HEK293 (cell line): Measurements from ENCODE around the gene GPR101.
A peak's percentile ranks its signal among the peaks of the same experiment; 100 is the strongest.

Experiments
- CTCF ChIA-PET: fragments of 350-600 bp; formaldehyde crosslinking; extraction: SDS; loops from one replicate; lab custom pipeline; 2021; ENCODE audit warnings: antibody characterized with exemption; lab: Yijun Ruan, JAX
- POLR2A ChIA-PET: fragments of 300-600 bp; formaldehyde crosslinking; extraction: SDS; loops from one replicate; lab custom pipeline; 2020; ENCODE audit warnings: antibody characterized with exemption, inconsistent platforms; lab: Yijun Ruan, JAX
- H3K27ac ChIP-seq: fragments of 200-500 bp; sonication (Bioruptor generic); 2 replicates; pipeline ENCODE4 v1.5.1; 2014; ENCODE audit warnings: low read depth, low read length, control low read depth, inconsistent platforms; ENCODE audit errors: extremely low read depth
- H3K36me3 ChIP-seq, 2 experiments: fragments of 200-500 bp in 1 of 2; sonication (Bioruptor generic) in 1 of 2; 1 replicate in 1 of 2; 2 replicates in 1 of 2; pipeline ENCODE4 v1.5.1; 2014 to 2017; ENCODE audit warnings: inconsistent platforms in 2 of 2, low read length in 2 of 2; ENCODE audit not compliant: control insufficient read depth in 2 of 2, insufficient read depth in 1 of 2
- H3K4me1 ChIP-seq: fragments of 200-500 bp; sonication (Bioruptor generic); 2 replicates; pipeline ENCODE4 v1.5.1; 2014; ENCODE audit warnings: mild to moderate bottlenecking, low read length, inconsistent platforms; ENCODE audit not compliant: control insufficient read depth, insufficient read depth
- H3K4me3 ChIP-seq: 2 replicates; pipeline ENCODE4 v1.5.1; 2011; ENCODE audit warnings: low read depth, mild to moderate bottlenecking, control low read depth, low read length, moderate library complexity
- H3K9me3 ChIP-seq: fragments of 200-500 bp; sonication (Bioruptor generic); 2 replicates; pipeline ENCODE4 v1.5.1; 2014; ENCODE audit warnings: low read depth, low read length, inconsistent platforms; ENCODE audit not compliant: control insufficient read depth, insufficient read depth
- GFI1B ChIP-seq: fragments of 450-650 bp; formaldehyde crosslinking; IDR thresholded peaks from 2 replicates; pipeline ENCODE4 v1.5.1; 2016; ENCODE audit warnings: missing biosample characterization, missing genetic modification characterization
- GLI2 ChIP-seq: fragments of 450-650 bp; formaldehyde crosslinking; IDR thresholded peaks from 2 replicates; pipeline ENCODE4; 2017; ENCODE audit warnings: missing biosample characterization, missing genetic modification characterization, low read depth, borderline replicate concordance
- GLIS2 ChIP-seq: fragments of 450-650 bp; formaldehyde crosslinking; IDR thresholded peaks from 2 replicates; pipeline ENCODE4 v1.5.1; 2016; ENCODE audit warnings: missing biosample characterization, missing genetic modification characterization
- MZF1 ChIP-seq: fragments of 450-650 bp; formaldehyde crosslinking; IDR thresholded peaks from 2 replicates; pipeline ENCODE4 v1.5.1; 2017; ENCODE audit warnings: missing biosample characterization, missing genetic modification characterization, borderline replicate concordance
- OSR2 ChIP-seq: fragments of 450-650 bp; formaldehyde crosslinking; IDR thresholded peaks from 2 replicates; pipeline ENCODE4 v1.5.1; 2016; ENCODE audit warnings: missing biosample characterization, missing genetic modification characterization
- OVOL3 ChIP-seq: fragments of 450-650 bp; formaldehyde crosslinking; IDR thresholded peaks from 2 replicates; pipeline ENCODE4 v1.5.1; 2016; ENCODE audit warnings: missing biosample characterization, missing genetic modification characterization
- REPIN1 ChIP-seq: fragments of 450-650 bp; formaldehyde crosslinking; IDR thresholded peaks from 2 replicates; pipeline ENCODE4 v1.5.1; 2017; ENCODE audit warnings: missing biosample characterization, missing genetic modification characterization, low read depth
- SALL2 ChIP-seq: fragments of 450-650 bp; formaldehyde crosslinking; IDR thresholded peaks from 2 replicates; pipeline ENCODE4 v1.5.0; 2017; ENCODE audit warnings: missing biosample characterization, mild to moderate bottlenecking, missing genetic modification characterization, borderline replicate concordance
- WT1 ChIP-seq: fragments of 450-650 bp; formaldehyde crosslinking; IDR thresholded peaks from 2 replicates; pipeline ENCODE4 v1.5.1; 2016; ENCODE audit warnings: missing biosample characterization, missing genetic modification characterization
- ZBTB17 ChIP-seq: fragments of 450-650 bp; formaldehyde crosslinking; IDR thresholded peaks from 2 replicates; pipeline ENCODE4 v1.5.1; 2016; ENCODE audit warnings: missing biosample characterization, missing genetic modification characterization
- ZBTB21 ChIP-seq: fragments of 450-650 bp; formaldehyde crosslinking; IDR thresholded peaks from 2 replicates; pipeline ENCODE4 v1.5.1; 2017; ENCODE audit warnings: missing biosample characterization, missing genetic modification characterization
- ZBTB8A ChIP-seq: fragments of 450-650 bp; formaldehyde crosslinking; IDR thresholded peaks from 2 replicates; pipeline ENCODE4 v1.5.1; 2016; ENCODE audit warnings: missing biosample characterization, missing genetic modification characterization
- ZFP3 ChIP-seq: fragments of 450-650 bp; formaldehyde crosslinking; IDR thresholded peaks from 2 replicates; pipeline ENCODE4 v1.5.1; 2016; ENCODE audit warnings: low read depth, missing biosample characterization, missing genetic modification characterization
- ZNF10 ChIP-seq: fragments of 450-650 bp; formaldehyde crosslinking; IDR thresholded peaks from 2 replicates; pipeline ENCODE4 v1.5.1; 2017; ENCODE audit warnings: missing biosample characterization, missing genetic modification characterization
- ZNF112 ChIP-seq: fragments of 450-650 bp; formaldehyde crosslinking; IDR thresholded peaks from 2 replicates; pipeline ENCODE4 v1.5.0; 2017; ENCODE audit warnings: missing biosample characterization, missing genetic modification characterization
- ZNF138 ChIP-seq: fragments of 450-650 bp; formaldehyde crosslinking; IDR thresholded peaks from 2 replicates; pipeline ENCODE4 v1.5.1; 2016; ENCODE audit warnings: missing biosample characterization, missing genetic modification characterization, borderline replicate concordance
- ZNF148 ChIP-seq: fragments of 450-650 bp; formaldehyde crosslinking; IDR thresholded peaks from 2 replicates; pipeline ENCODE4 v1.5.0; 2017; ENCODE audit warnings: missing biosample characterization, missing genetic modification characterization, borderline replicate concordance
- ZNF266 ChIP-seq: fragments of 450-650 bp; formaldehyde crosslinking; IDR thresholded peaks from 2 replicates; pipeline ENCODE4 v1.5.1; 2016; ENCODE audit warnings: missing biosample characterization, missing genetic modification characterization, low read depth
- ZNF341 ChIP-seq: fragments of 450-650 bp; formaldehyde crosslinking; IDR thresholded peaks from 2 replicates; pipeline ENCODE4; 2016; ENCODE audit warnings: low read depth, missing biosample characterization, missing genetic modification characterization
- ZNF394 ChIP-seq: fragments of 450-650 bp; formaldehyde crosslinking; IDR thresholded peaks from 2 replicates; pipeline ENCODE4 v1.5.1; 2016; ENCODE audit warnings: missing biosample characterization, missing genetic modification characterization, mild to moderate bottlenecking, moderate library complexity, borderline replicate concordance
- ZNF404 ChIP-seq: fragments of 450-650 bp; formaldehyde crosslinking; IDR thresholded peaks from 2 replicates; pipeline ENCODE4 v1.5.1; 2017; ENCODE audit warnings: missing biosample characterization, missing genetic modification characterization
- ZNF473 ChIP-seq: fragments of 450-650 bp; formaldehyde crosslinking; IDR thresholded peaks from 2 replicates; pipeline ENCODE4 v1.5.1; 2017; ENCODE audit warnings: missing biosample characterization, missing genetic modification characterization
- ZNF544 ChIP-seq: fragments of 450-650 bp; formaldehyde crosslinking; IDR thresholded peaks from 2 replicates; pipeline ENCODE4 v1.5.0; 2017; ENCODE audit warnings: missing biosample characterization, missing genetic modification characterization
- ZNF555 ChIP-seq: fragments of 450-650 bp; formaldehyde crosslinking; conservative IDR thresholded peaks from 2 replicates; pipeline ENCODE4 v1.5.1; 2017; ENCODE audit warnings: missing biosample characterization, mild to moderate bottlenecking, missing genetic modification characterization, inconsistent platforms
- ZNF558 ChIP-seq: fragments of 450-650 bp; formaldehyde crosslinking; IDR thresholded peaks from 2 replicates; pipeline ENCODE4 v1.5.1; 2016; ENCODE audit warnings: missing biosample characterization, missing genetic modification characterization
- ZNF623 ChIP-seq: fragments of 450-650 bp; formaldehyde crosslinking; IDR thresholded peaks from 2 replicates; pipeline ENCODE4 v1.5.1; 2016; ENCODE audit warnings: missing biosample characterization, missing genetic modification characterization
- ZNF654 ChIP-seq: fragments of 450-650 bp; formaldehyde crosslinking; IDR thresholded peaks from 2 replicates; pipeline ENCODE4 v1.5.1; 2016; ENCODE audit warnings: low read depth, missing biosample characterization, missing genetic modification characterization
- ZNF664 ChIP-seq: fragments of 450-650 bp; formaldehyde crosslinking; IDR thresholded peaks from 2 replicates; pipeline ENCODE4 v1.5.1; 2016; ENCODE audit warnings: missing biosample characterization, missing genetic modification characterization
- ZNF692 ChIP-seq: fragments of 450-650 bp; formaldehyde crosslinking; IDR thresholded peaks from 2 replicates; pipeline ENCODE4 v1.5.1; 2016; ENCODE audit warnings: missing biosample characterization, missing genetic modification characterization
- ZSCAN30 ChIP-seq: fragments of 450-650 bp; IDR thresholded peaks from 2 replicates; pipeline ENCODE4 v1.5.1; 2018; ENCODE audit warnings: missing biosample characterization, mild to moderate bottlenecking, missing genetic modification characterization, moderate library complexity

The GPR101 gene

GRCh38 chrX:137041329-137041728, 7.5 kb upstream of the GPR101 start:
- H3K36me3 ChIP-seq = no peaks in the 10 kb centered on the region
- H3K27ac ChIP-seq = no peak overlapping the region
- ChIA-PET POLR2A (no interaction called here), CTCF (no interaction called here)
- no peak for TF ChIP-seq SALL2 (tag by site-specific recombination)
- no peak for TF ChIP-seq ZNF112 (tag by site-specific recombination)
- TF ChIP-seq GLI2 (tag by site-specific recombination) = no peak
- no peak for TF ChIP-seq ZNF558 (tag by site-specific recombination)
- TF ChIP-seq MZF1 = no peak
- no peak for TF ChIP-seq ZNF544 (tag by site-specific recombination)
- no peaks in the 10 kb centered on the region for H3K4me1 ChIP-seq
- H3K4me3 ChIP-seq = no peak overlapping the region
- no peaks in the 10 kb centered on the region for H3K9me3 ChIP-seq

GRCh38 chrX:137040113-137040794, 6.5 kb upstream of the GPR101 start:
- ChIA-PET POLR2A (no interaction called here), CTCF (interaction anchor here (0.6 kb wide), 1 partner anchor 674 kb away, joined by 4 read pairs; no protein-coding TSS in a partner anchor)
- no peaks in the 10 kb centered on the region for H3K36me3 ChIP-seq
- H3K4me1 ChIP-seq = no peaks in the 10 kb centered on the region
- H3K4me3 ChIP-seq = no peak overlapping the region
- H3K9me3 ChIP-seq = no peaks in the 10 kb centered on the region
- no peak overlapping the region for H3K27ac ChIP-seq
- TF ChIP-seq ZNF148 (tag by site-specific recombination) (no peak), ZNF341 (tag by site-specific recombination) (no peak), ZBTB21 (tag by site-specific recombination) (0 out of 2 replicates have a peak, but pooled peaks have one; percentile 19), REPIN1 (no peak), WT1 (tag by site-specific recombination) (no peak), ZNF623 (peak; percentile 75), ZNF692 (tag by site-specific recombination) (0 out of 2 replicates have a peak, but pooled peaks have one; percentile 29), ZFP3 (tag by site-specific recombination) (peak; percentile 54; the same call in 1 of the 2 replicates), ZBTB8A (peak; percentile 59; the same call in 1 of the 2 replicates), GFI1B (tag by site-specific recombination) (0 out of 2 replicates have a peak, but pooled peaks have one; percentile 17), OSR2 (tag by site-specific recombination) (no peak), ZBTB17 (tag by site-specific recombination) (peak; percentile 57; the same call in 1 of the 2 replicates), ZNF654 (tag by site-specific recombination) (peak; percentile 36), ZNF394 (tag by site-specific recombination) (peak; percentile 94), GLIS2 (tag by site-specific recombination) (no peak), ZNF473 (tag by site-specific recombination) (no peak), ZNF555 (tag by site-specific recombination) (peak; percentile 92), ZNF404 (tag by site-specific recombination) (0 out of 2 replicates have a peak, but pooled peaks have one; percentile 17), ZNF266 (peak; percentile 64; the same call in 1 of the 2 replicates), OVOL3 (peak; percentile 51; the same call in 1 of the 2 replicates), ZSCAN30 (tag by site-specific recombination) (no peak), ZNF10 (tag by site-specific recombination) (peak; percentile 72), ZNF664 (tag by site-specific recombination) (peak; percentile 64; the same call in 1 of the 2 replicates), ZNF558 (tag by site-specific recombination) (0 out of 2 replicates have a peak, but pooled peaks have one; percentile 43), ZNF138 (tag by site-specific recombination) (0 out of 2 replicates have a peak, but pooled peaks have one; percentile 62)
